Measurements from ENCODE around the gene RNF43.

DNA sequence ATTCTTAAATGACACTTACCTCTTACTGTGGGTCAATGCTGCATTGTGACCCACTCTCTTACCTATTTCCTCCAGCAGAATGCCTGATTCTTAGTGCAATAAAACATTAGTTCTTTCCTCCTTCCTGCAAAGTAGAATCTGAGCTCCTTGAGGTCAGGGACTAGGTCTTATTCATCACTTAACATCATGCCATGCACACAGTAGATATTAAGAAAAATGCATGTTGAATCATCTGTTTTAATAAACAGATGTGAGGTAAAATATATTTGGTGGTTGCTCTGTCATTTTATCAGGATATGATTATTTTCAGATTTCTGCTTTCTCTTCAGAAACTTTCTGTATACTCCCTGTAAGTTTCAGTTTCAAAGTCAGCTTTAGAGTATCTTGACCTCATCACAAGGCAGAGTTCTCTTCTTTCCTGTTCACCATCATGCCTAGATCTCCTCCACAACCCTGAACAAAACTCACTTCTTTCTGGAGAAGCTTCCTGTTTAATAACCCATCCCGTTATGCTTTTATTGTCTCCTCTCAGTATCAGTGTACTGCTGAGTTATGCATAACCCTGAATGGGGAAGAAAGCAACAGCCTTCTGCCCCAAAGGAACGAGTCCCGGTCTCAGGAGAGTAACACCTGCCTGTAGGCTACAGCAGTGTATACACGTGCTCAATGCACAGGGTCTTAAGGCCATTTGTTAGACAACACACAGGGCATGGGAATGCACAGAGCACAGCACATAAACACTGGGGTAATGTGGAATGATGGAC lies 35.0 kb downstream of the RNF43 start:
- no peak for TF ChIP-seq CTCF (conservative IDR thresholded peaks at IDR 0.05)
- TF ChIP-seq ZFX (IDR thresholded peaks at IDR 0.05), result no peak
